ENCODE measurements around the gene DPP6. TPM values are rescaled to one million over a fixed set of nuclear protein-coding genes. Genes with fewer than 3 reads are reported as not detected.

The DPP6 gene
- total and polyA plus RNA-seq, 2 of the 8 experiments (the other 6 are each of a cell fraction or from before 2014, with no cell fraction given): 4.7 to 6.8 TPM

DNA sequence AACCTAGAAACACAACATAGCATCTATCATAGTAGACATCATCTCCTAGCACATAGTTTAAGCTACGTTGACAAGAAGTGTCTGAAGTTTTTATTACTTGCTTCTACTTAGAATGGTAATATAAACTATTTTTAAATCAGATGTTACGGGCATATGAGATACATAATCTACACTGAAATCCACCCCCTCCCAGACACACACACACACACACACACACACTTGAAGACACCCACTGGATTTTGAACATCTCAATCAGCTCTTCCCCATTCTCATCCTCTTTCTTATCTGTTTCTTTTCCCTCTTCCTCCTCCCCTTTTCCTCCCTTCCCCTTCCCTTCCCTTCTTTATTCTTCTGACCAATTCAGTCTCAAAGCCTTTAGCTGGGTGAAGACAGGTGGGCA, 774.8 kb downstream of the DPP6 start (continued):
- TF ChIP-seq, protein P1, sequence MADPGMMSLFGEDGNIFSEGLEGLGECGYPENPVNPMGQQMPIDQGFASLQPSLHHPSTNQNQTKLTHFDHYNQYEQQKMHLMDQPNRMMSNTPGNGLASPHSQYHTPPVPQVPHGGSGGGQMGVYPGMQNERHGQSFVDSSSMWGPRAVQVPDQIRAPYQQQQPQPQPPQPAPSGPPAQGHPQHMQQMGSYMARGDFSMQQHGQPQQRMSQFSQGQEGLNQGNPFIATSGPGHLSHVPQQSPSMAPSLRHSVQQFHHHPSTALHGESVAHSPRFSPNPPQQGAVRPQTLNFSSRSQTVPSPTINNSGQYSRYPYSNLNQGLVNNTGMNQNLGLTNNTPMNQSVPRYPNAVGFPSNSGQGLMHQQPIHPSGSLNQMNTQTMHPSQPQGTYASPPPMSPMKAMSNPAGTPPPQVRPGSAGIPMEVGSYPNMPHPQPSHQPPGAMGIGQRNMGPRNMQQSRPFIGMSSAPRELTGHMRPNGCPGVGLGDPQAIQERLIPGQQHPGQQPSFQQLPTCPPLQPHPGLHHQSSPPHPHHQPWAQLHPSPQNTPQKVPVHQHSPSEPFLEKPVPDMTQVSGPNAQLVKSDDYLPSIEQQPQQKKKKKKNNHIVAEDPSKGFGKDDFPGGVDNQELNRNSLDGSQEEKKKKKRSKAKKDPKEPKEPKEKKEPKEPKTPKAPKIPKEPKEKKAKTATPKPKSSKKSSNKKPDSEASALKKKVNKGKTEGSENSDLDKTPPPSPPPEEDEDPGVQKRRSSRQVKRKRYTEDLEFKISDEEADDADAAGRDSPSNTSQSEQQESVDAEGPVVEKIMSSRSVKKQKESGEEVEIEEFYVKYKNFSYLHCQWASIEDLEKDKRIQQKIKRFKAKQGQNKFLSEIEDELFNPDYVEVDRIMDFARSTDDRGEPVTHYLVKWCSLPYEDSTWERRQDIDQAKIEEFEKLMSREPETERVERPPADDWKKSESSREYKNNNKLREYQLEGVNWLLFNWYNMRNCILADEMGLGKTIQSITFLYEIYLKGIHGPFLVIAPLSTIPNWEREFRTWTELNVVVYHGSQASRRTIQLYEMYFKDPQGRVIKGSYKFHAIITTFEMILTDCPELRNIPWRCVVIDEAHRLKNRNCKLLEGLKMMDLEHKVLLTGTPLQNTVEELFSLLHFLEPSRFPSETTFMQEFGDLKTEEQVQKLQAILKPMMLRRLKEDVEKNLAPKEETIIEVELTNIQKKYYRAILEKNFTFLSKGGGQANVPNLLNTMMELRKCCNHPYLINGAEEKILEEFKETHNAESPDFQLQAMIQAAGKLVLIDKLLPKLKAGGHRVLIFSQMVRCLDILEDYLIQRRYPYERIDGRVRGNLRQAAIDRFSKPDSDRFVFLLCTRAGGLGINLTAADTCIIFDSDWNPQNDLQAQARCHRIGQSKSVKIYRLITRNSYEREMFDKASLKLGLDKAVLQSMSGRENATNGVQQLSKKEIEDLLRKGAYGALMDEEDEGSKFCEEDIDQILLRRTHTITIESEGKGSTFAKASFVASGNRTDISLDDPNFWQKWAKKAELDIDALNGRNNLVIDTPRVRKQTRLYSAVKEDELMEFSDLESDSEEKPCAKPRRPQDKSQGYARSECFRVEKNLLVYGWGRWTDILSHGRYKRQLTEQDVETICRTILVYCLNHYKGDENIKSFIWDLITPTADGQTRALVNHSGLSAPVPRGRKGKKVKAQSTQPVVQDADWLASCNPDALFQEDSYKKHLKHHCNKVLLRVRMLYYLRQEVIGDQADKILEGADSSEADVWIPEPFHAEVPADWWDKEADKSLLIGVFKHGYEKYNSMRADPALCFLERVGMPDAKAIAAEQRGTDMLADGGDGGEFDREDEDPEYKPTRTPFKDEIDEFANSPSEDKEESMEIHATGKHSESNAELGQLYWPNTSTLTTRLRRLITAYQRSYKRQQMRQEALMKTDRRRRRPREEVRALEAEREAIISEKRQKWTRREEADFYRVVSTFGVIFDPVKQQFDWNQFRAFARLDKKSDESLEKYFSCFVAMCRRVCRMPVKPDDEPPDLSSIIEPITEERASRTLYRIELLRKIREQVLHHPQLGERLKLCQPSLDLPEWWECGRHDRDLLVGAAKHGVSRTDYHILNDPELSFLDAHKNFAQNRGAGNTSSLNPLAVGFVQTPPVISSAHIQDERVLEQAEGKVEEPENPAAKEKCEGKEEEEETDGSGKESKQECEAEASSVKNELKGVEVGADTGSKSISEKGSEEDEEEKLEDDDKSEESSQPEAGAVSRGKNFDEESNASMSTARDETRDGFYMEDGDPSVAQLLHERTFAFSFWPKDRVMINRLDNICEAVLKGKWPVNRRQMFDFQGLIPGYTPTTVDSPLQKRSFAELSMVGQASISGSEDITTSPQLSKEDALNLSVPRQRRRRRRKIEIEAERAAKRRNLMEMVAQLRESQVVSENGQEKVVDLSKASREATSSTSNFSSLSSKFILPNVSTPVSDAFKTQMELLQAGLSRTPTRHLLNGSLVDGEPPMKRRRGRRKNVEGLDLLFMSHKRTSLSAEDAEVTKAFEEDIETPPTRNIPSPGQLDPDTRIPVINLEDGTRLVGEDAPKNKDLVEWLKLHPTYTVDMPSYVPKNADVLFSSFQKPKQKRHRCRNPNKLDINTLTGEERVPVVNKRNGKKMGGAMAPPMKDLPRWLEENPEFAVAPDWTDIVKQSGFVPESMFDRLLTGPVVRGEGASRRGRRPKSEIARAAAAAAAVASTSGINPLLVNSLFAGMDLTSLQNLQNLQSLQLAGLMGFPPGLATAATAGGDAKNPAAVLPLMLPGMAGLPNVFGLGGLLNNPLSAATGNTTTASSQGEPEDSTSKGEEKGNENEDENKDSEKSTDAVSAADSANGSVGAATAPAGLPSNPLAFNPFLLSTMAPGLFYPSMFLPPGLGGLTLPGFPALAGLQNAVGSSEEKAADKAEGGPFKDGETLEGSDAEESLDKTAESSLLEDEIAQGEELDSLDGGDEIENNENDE (IDR thresholded peaks at IDR 0.05; ENCODE audit: insufficient replicate concordance, low read length): no peak
- no peak for TF ChIP-seq SIN3A (conservative IDR thresholded peaks at IDR 0.05 in 1 of 2, IDR thresholded peaks at IDR 0.05 in 1 of 2; ENCODE audit: low read depth in 1 of 2, low read length in 2 of 2)
- no peak for TF ChIP-seq CREB1 (IDR thresholded peaks at IDR 0.05)
- no peak for TF ChIP-seq CHD1 (IDR thresholded peaks at IDR 0.05; ENCODE audit: low read depth, low read length)
- TF ChIP-seq TEAD4 (IDR thresholded peaks at IDR 0.05; ENCODE audit: low read depth, low read length): no peak
- no peak for TF ChIP-seq SUZ12 (IDR thresholded peaks at IDR 0.05; ENCODE audit: low read length)
- TF ChIP-seq JUN (IDR thresholded peaks at IDR 0.05; ENCODE audit: low read depth, low read length): no peak
- no peak for TF ChIP-seq EP300 (IDR thresholded peaks at IDR 0.05; ENCODE audit: borderline replicate concordance in 1 of 2, low read depth in 2 of 2, low read length in 2 of 2)
